ENCODE results near the gene AP2M1.

Gene AP2M1

DNA sequence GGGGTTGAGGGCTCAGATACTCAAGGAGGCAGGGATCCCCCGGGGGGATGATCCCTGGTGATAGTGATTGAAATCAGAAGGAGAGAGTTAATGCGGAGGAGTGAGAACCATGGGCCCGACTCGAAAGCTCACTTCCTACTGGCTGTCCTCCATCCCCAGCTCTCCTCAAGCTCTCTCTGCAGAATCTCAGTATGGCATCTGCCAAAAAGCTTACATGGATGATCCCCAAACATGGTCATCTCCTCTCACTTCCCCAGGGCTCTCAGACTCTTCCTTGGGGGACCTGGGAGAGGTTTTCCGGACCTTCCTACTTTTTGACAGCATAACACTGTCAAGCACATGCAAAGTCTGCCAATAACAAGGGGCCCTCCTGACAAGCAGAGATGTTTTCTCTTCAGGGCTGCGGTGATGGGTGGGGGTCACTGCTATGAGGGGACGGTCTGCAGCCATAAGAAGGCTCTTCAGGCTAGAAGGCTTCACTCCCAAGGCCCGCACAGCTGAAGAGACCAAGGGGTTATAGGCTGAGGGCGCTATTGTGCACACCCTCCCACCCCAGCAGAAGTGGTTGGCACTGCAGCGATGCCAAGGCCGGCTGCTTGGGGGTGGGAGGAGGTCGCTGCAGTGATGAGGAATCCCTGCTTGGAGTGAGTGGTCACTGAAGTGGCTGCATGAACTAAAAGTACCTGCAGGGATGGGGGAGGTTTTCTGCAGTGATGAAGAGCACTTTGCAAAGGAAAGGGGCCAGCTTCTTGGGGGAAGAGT lies 53.9 kb downstream of the AP2M1 start:
- DNase-seq (ENCODE audit: low read depth), result no peak

DNA sequence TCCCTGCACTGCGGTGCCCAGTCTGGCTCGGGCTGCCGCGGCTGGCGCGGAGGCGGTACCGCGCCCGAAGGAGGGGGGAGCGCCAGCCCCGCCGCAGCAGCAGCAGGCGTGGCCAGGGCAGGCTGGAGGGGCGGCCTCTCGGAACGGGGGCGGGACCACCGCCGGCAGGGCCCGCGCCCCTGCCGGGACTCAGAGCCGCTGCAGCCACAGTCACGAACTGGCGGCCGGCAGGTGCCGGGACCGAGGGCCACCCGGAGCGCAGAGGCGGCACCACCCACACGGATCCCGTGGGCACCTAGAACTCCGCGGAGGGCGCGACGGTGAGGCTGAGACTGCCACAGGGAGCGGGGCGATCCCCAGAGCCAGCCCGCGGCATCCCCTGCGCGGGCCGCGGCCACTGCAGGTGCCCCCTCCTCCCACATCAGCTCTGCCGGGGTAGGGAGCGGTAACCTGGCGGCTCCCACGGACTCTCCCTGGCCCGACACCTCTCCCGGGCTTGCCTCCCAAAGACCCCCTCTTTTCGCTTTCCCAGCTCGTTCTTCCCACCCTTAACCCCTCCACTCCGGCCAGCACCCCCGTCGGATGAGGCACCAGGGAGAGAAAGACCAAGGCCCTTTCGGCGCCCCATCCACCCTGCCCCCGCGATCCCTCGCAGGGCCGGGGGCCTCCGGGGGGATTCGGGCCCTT lies 54.9 kb downstream of the AP2M1 start, which contains the start of gene VWA5B2:
Gene VWA5B2, plus strand, starts transcription at position 192 of the 687 bp plus-strand sequence. CDS start 944 bp downstream, outside the sequence.
- DNase-seq (ENCODE audit: low read depth), result peak; percentile 49

GRCh38 chr3:184230081-184230602 lies 55.5 kb downstream of the AP2M1 start:
- no peak for DNase-seq (ENCODE audit: low read depth)

- DNase-seq (ENCODE audit: low read depth), result no peak
Observed at GRCh38 chr3:184230603-184231528, 56.2 kb downstream of the AP2M1 start.

DNA sequence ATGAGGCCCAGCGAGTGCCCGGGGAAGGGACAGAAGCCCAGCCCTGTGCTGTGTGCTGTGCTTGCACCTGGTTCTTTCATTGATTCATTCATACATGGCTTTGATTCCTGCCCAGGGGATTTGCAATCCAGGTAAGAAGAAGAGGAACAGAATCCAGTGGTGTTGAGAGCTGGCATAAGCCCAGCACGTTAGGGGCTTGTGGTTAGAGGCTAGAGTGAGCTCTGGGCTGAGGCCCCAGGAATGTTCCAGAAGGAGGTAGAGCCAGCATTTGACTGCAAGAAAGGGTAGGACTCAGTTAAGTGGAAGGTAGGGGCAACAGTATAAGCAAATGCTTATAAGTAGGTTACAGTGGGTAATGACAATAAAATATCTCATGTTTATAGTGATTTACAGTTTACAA lies 57.0 kb downstream of the AP2M1 start:
- DNase-seq (ENCODE audit: low read depth), result no peak

- no peak for DNase-seq (ENCODE audit: low read depth)
Observed at GRCh38 chr3:184233127-184233843, 58.6 kb downstream of the AP2M1 start.

Measured in stimulated activated CD8-positive, alpha-beta memory T cell treated with anti-CD3 and anti-CD28 coated beads, Interleukin-12 subunit alpha, Interleukin-12 subunit beta, amount 100 ng/mL, for 1 hour (primary cell).